ENCODE results near the gene PCDHGB5.

DNA sequence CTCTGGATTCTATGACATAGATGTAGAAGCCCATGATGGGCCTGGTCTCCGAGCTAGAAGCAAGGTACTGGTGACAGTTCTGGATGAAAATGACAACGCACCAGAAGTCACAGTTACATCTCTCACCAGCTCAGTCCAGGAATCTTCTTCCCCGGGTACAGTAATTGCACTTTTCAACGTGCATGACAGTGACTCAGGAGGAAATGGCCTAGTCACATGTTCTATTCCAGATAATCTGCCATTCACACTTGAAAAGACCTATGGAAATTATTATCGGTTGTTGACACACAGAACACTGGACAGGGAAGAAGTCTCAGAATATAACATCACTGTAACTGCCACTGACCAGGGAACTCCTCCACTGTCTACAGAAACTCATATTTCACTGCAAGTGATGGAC lies 41.6 kb upstream of the PCDHGB5 start:
- TF ChIP-seq, protein P1, sequence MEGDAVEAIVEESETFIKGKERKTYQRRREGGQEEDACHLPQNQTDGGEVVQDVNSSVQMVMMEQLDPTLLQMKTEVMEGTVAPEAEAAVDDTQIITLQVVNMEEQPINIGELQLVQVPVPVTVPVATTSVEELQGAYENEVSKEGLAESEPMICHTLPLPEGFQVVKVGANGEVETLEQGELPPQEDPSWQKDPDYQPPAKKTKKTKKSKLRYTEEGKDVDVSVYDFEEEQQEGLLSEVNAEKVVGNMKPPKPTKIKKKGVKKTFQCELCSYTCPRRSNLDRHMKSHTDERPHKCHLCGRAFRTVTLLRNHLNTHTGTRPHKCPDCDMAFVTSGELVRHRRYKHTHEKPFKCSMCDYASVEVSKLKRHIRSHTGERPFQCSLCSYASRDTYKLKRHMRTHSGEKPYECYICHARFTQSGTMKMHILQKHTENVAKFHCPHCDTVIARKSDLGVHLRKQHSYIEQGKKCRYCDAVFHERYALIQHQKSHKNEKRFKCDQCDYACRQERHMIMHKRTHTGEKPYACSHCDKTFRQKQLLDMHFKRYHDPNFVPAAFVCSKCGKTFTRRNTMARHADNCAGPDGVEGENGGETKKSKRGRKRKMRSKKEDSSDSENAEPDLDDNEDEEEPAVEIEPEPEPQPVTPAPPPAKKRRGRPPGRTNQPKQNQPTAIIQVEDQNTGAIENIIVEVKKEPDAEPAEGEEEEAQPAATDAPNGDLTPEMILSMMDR (IDR thresholded peaks at IDR 0.05; ENCODE audit: poor library complexity) = no peak
- no peak for TF ChIP-seq EZH2 (IDR thresholded peaks at IDR 0.05; ENCODE audit: borderline replicate concordance)
